H1 (cell line): ENCODE data around the gene PCDH7. TPM values are rescaled to one million over a fixed set of nuclear protein-coding genes. Genes with fewer than 3 reads are reported as not detected.

Experiments used
- CTCF ChIA-PET: fragments of 300-600 bp; sonication (Branson Sonifier 250); formaldehyde crosslinking; loops from one replicate; lab custom pipeline; 2021; ENCODE audit not compliant: partially characterized antibody; lab: Charles Lee
- POLR2A ChIA-PET: fragments of 300-600 bp; sonication (Branson Sonifier 250); formaldehyde crosslinking; loops from one replicate; lab custom pipeline; 2021; ENCODE audit warnings: inconsistent platforms; ENCODE audit not compliant: partially characterized antibody; lab: Charles Lee
- DNase-seq, 2 experiments: peaks; one replicate each; pipeline versions ENCODE4 v3.0.0 to v3.0.0-alpha.2; 2010 to 2022; ENCODE audit warnings: low spot score in 2 of 2, low read depth in 1 of 2, mixed read lengths in 1 of 2
- FAIRE-seq: peaks from 2 replicates; lab custom pipeline; 2011; peaks lifted over from hg19 to GRCh38; lab: Jason Lieb, UNC
- H2AFZ ChIP-seq: 2 replicates; pipeline ENCODE4 v1.8.1; 2012; ENCODE audit warnings: low read length, inconsistent platforms
- H2AK5ac ChIP-seq: 2 replicates; pipeline ENCODE4 v1.6.1; 2013; ENCODE audit warnings: low read depth, low read length
- H2BK120ac ChIP-seq: replicated peaks from 2 replicates; pipeline ENCODE3; 2013; ENCODE audit warnings: low read depth, low read length, inconsistent platforms
- H2BK12ac ChIP-seq: 2 replicates; pipeline ENCODE4 v1.6.1; 2013; ENCODE audit warnings: low read depth, low read length
- H2BK15ac ChIP-seq: 2 replicates; pipeline ENCODE4 v1.6.1; 2013; ENCODE audit warnings: low read length
- H2BK20ac ChIP-seq: 2 replicates; pipeline ENCODE4 v1.6.1; 2013; ENCODE audit warnings: low read length
- H2BK5ac ChIP-seq: 2 replicates; pipeline ENCODE4 v1.6.1; 2013; ENCODE audit warnings: low read depth, low read length
- H3K14ac ChIP-seq: 2 replicates; pipeline ENCODE4 v1.6.1; 2013; ENCODE audit warnings: inconsistent platforms; ENCODE audit not compliant: insufficient read length
- H3K18ac ChIP-seq: 2 replicates; pipeline ENCODE4 v1.6.1; 2013; ENCODE audit warnings: low read length; ENCODE audit errors: extremely low read depth
- H3K23ac ChIP-seq: 2 replicates; pipeline ENCODE4 v1.6.1; 2013; ENCODE audit warnings: inconsistent platforms; ENCODE audit not compliant: insufficient read length
- H3K23me2 ChIP-seq: 2 replicates; pipeline ENCODE4 v1.6.1; 2013; ENCODE audit warnings: low read depth, low read length
- H3K27ac ChIP-seq: 2 replicates; pipeline ENCODE4 v1.6.1; 2011; ENCODE audit warnings: low read depth, low read length, inconsistent platforms
- H3K27me3 ChIP-seq, 4 experiments: replicated peaks in 1 of 4; 1 replicate in 1 of 4; 2 replicates in 3 of 4; pipeline versions ENCODE4 v1.6.1 to v1.8.1; 2011 to 2013; ENCODE audit warnings: low read length in 3 of 4, mild to moderate bottlenecking in 3 of 4, inconsistent platforms in 2 of 4, mixed read lengths in 2 of 4, moderate library complexity in 1 of 4; ENCODE audit not compliant: control insufficient read depth in 3 of 4, insufficient read depth in 3 of 4; ENCODE audit errors: extremely low read depth in 1 of 4
- H3K36me3 ChIP-seq, 4 experiments: 2 replicates each; pipeline versions ENCODE4 v1.6.1 to v1.8.1; 2011 to 2013; ENCODE audit warnings: mild to moderate bottlenecking in 4 of 4, low read length in 3 of 4, moderate library complexity in 2 of 4, control low read depth in 1 of 4, inconsistent platforms in 1 of 4; ENCODE audit not compliant: insufficient read depth in 4 of 4, control insufficient read depth in 2 of 4
- H3K4ac ChIP-seq: replicated peaks from 2 replicates; pipeline ENCODE3; 2013; ENCODE audit warnings: low read length, low read depth, mixed read lengths, inconsistent platforms; ENCODE audit not compliant: insufficient read length
- H3K4me1 ChIP-seq, 4 experiments: replicated peaks in 1 of 4; 1 replicate in 1 of 4; 2 replicates in 3 of 4; pipeline versions ENCODE4 v1.6.1 to v1.8.1; 2011 to 2013; ENCODE audit warnings: low read length in 3 of 4, inconsistent platforms in 2 of 4, mixed read lengths in 1 of 4; ENCODE audit not compliant: insufficient read depth in 4 of 4, control insufficient read depth in 3 of 4
- H3K4me2 ChIP-seq, 2 experiments: 2 replicates each; pipeline versions ENCODE4 v1.6.1 to v1.8.1; 2011 to 2013; ENCODE audit warnings: low read depth in 2 of 2, low read length in 2 of 2, control low read depth in 1 of 2, inconsistent platforms in 1 of 2, mild to moderate bottlenecking in 1 of 2; ENCODE audit not compliant: insufficient read depth in 1 of 2
- H3K4me3 ChIP-seq, 4 experiments: fragments of 200-600, 300-600 bp in 1 of 4; sonication (generic), shearing (Covaris generic), sonication (Bioruptor Twin) in 1 of 4; 2 replicates each; pipeline versions ENCODE4 v1.5.1 to v1.8.1; 2011 to 2016; ENCODE audit warnings: low read length in 4 of 4, low read depth in 3 of 4, control low read depth in 2 of 4, inconsistent platforms in 2 of 4, mild to moderate bottlenecking in 2 of 4, mixed read lengths in 1 of 4, moderate library complexity in 1 of 4; ENCODE audit not compliant: insufficient read depth in 2 of 4; ENCODE audit errors: extremely low read depth in 1 of 4
- H3K56ac ChIP-seq: replicated peaks from 2 replicates; pipeline ENCODE3; 2013; ENCODE audit warnings: low read depth, mild to moderate bottlenecking, mixed read lengths, low read length, inconsistent platforms; ENCODE audit not compliant: insufficient read length
- H3K79me1 ChIP-seq: 2 replicates; pipeline ENCODE4 v1.6.1; 2013; ENCODE audit warnings: low read depth, low read length, control low read depth
- H3K79me2 ChIP-seq, 2 experiments: 2 replicates each; pipeline versions ENCODE4 v1.6.1 to v1.8.1; 2012 to 2013; ENCODE audit warnings: low read length in 2 of 2, mild to moderate bottlenecking in 2 of 2, inconsistent platforms in 1 of 2; ENCODE audit not compliant: insufficient read depth in 2 of 2, control insufficient read depth in 1 of 2
- H3K9ac ChIP-seq, 4 experiments: replicated peaks in 1 of 4; 1 replicate in 1 of 4; 2 replicates in 3 of 4; pipeline versions ENCODE4 v1.6.1 to v1.8.1; 2011 to 2013; ENCODE audit warnings: low read depth in 3 of 4, low read length in 3 of 4, control low read depth in 2 of 4, mild to moderate bottlenecking in 2 of 4, moderate library complexity in 2 of 4, inconsistent platforms in 1 of 4; ENCODE audit errors: extremely low read depth in 1 of 4
- H3K9me3 ChIP-seq, 2 experiments: 2 replicates each; pipeline versions ENCODE4 v1.6.1 to v1.8.1; 2012 to 2013; ENCODE audit warnings: mild to moderate bottlenecking in 2 of 2, moderate library complexity in 2 of 2, control low read depth in 1 of 2, inconsistent platforms in 1 of 2, low read depth in 1 of 2, low read length in 1 of 2, mixed read lengths in 1 of 2; ENCODE audit not compliant: insufficient read depth in 2 of 2
- H4K20me1 ChIP-seq, 2 experiments: replicated peaks in 1 of 2; 2 replicates each; pipeline versions ENCODE3 to v1.8.1; 2011 to 2013; ENCODE audit warnings: inconsistent platforms in 2 of 2, low read length in 2 of 2, mild to moderate bottlenecking in 1 of 2; ENCODE audit not compliant: insufficient read depth in 2 of 2, control insufficient read depth in 1 of 2
- H4K5ac ChIP-seq: 2 replicates; pipeline ENCODE4 v1.6.1; 2013; ENCODE audit warnings: low read length, low read depth, mixed read lengths, inconsistent platforms; ENCODE audit not compliant: insufficient read length
- H4K8ac ChIP-seq: 2 replicates; pipeline ENCODE4 v1.8.0; 2013; ENCODE audit warnings: mild to moderate bottlenecking, moderate library complexity, low read length, inconsistent platforms; ENCODE audit not compliant: insufficient read depth; ENCODE audit errors: extremely low read depth
- H4K91ac ChIP-seq: replicated peaks from 2 replicates; pipeline ENCODE3; 2013; ENCODE audit warnings: low read length, mixed read lengths, inconsistent platforms; ENCODE audit not compliant: insufficient read length
- BRCA1 ChIP-seq: IDR thresholded peaks from 2 replicates; pipeline ENCODE4 v1.6.1; 2012; ENCODE audit warnings: low read depth, low read length, improper control_type of control experiment
- JUN ChIP-seq: IDR thresholded peaks from 2 replicates; pipeline ENCODE4 v1.6.1; 2011; ENCODE audit warnings: low read depth, mild to moderate bottlenecking, improper control_type of control experiment, low read length
- KDM1A ChIP-seq: fragments of 200-600, 300-600 bp; sonication (generic); IDR thresholded peaks from 2 replicates; pipeline ENCODE4 v1.7.1; 2016; ENCODE audit warnings: mild to moderate bottlenecking, low read length, borderline replicate concordance
- TCF12 ChIP-seq: IDR thresholded peaks from 2 replicates; pipeline ENCODE4 v1.6.1; 2011; ENCODE audit warnings: low read depth, mild to moderate bottlenecking, low read length
- WGBS, 2 experiments: shearing (Covaris generic) in 1 of 2; methylation state at CpG; one replicate each; pipeline versions ENCODE4 v1.1.6 to v1.1.7; 2013 to 2015; ENCODE audit warnings: low lambda C conversion rate in 2 of 2, mixed read lengths in 2 of 2, inconsistent platforms in 1 of 2, low coverage in 1 of 2, missing lambda C conversion rate in 1 of 2; ENCODE audit not compliant: insufficient replicate concordance in 2 of 2, insufficient coverage in 1 of 2, insufficient read length in 1 of 2; ENCODE audit errors: extremely low coverage in 1 of 2, missing lambda C conversion rate in 1 of 2; 5-methylcytosine and 5-hydroxymethylcytosine counted together
- polyA plus RNA-seq, 7 experiments: library from polyadenylated mRNA; depleted of rRNA in 3 of 7; stranded (reverse) in 5 of 7; unstranded in 2 of 7; fragments of >200 nt in 5 of 7; fragments of 200-250 nt in 2 of 7; gene quantifications; 1 replicate in 5 of 7; 2 replicates in 1 of 7; 4 replicates in 1 of 7; pipeline versions ENCODE4 v1.2.1 to v1.2.3, GENCODE V29; 2011 to 2013; ENCODE audit warnings: missing spikeins in 2 of 7, mixed read lengths in 2 of 7
- total RNA-seq: library from RNA; stranded (reverse); fragmentation: NEBNext Ultra II Directional; extraction: Animal tissue kit (Norgen Biotek cat#: 25700); gene quantifications from 2 replicates; pipeline ENCODE4 v1.2.1, GENCODE V29; 2021
- TF ChIP-seq, protein P1 (sequence below): IDR thresholded peaks from 2 replicates; pipeline ENCODE4 v1.6.1; 2012; ENCODE audit warnings: inconsistent platforms

The PCDH7 gene
- total and polyA plus RNA-seq, 2 of the 8 experiments (the other 6 are each of a cell fraction or from before 2014, with no cell fraction given) = 3.1 to 6.1 TPM

DNA sequence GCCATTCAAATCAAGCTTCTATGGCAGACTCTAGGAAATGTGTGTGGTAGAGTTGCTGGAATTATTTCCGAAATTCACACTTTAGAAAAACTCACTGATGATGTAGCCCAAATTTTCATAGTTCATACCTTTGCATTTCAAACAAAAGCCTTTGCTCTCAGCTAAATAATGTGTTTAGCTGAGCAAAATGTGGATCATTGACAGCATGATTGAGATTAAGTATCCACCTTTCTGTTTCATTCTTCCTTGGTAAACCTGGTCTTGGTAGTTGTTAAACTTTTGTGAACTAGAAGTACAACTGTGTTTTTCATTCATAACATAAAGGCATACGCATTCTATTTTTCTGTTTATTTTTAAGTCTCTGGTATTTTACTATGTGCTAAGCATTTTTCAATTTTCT lies 7.2 kb downstream of the PCDH7 start:
- DNase-seq = no peak
- WGBS, 2 experiments = 82% methylated on average over 2 of the region's 2 CpGs; no CpG with 5 or more reads in 1 of the 2 experiments
- Histone ChIP-seq H2BK5ac (no peak overlapping the region), H3K79me1 (peaks cover 2% of the 10 kb centered on the region; the same call in 1 of the 2 replicates), H3K9ac (no peak overlapping the region)
- TF ChIP-seq KDM1A (no peak), TCF12 (no peak), BRCA1 (no peak), JUN (no peak)
- TF ChIP-seq, protein P1, sequence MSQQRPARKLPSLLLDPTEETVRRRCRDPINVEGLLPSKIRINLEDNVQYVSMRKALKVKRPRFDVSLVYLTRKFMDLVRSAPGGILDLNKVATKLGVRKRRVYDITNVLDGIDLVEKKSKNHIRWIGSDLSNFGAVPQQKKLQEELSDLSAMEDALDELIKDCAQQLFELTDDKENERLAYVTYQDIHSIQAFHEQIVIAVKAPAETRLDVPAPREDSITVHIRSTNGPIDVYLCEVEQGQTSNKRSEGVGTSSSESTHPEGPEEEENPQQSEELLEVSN = no peak
- TF ChIP-seq, all 59 proteins: peak for 0
- Histone ChIP-seq H3K27ac (no peak overlapping the region), H3K4me1 (peaks cover 0 to 13% (median 9%) of the 10 kb centered on the region in 4 experiments; a peak in 6 of 7 replicates), H3K23me2 (peaks cover 7% of the 10 kb centered on the region; the same call in 1 of the 2 replicates), H2BK12ac (no peak overlapping the region), H3K4me3 (no peak overlapping the region), H2BK20ac (no peak overlapping the region), H4K91ac (no peak overlapping the region), H4K8ac (no peak overlapping the region), H3K27me3 (peaks cover 12 to 19% (median 16%) of the 10 kb centered on the region in 4 experiments), H4K5ac (no peak overlapping the region), H3K9me3 (no peaks in the 10 kb centered on the region), H2AFZ (no peak overlapping the region), H3K79me2 (no peaks in the 10 kb centered on the region; a peak in 1 of 4 replicates), H3K4ac (no peak overlapping the region), H3K4me2 (no peak overlapping the region), H3K18ac (no peak overlapping the region), H3K23ac (no peak overlapping the region), H3K56ac (no peak overlapping the region), H2AK5ac (no peak overlapping the region), H3K36me3 (peaks cover 0 to 3% (median 0%) of the 10 kb centered on the region in 4 experiments; a peak in 1 of 8 replicates), H2BK15ac (no peak overlapping the region), H4K20me1 (peaks cover 0 to 13% of the 10 kb centered on the region in 2 experiments), H2BK120ac (no peak overlapping the region), H3K14ac (no peak overlapping the region)
- CTCF ChIA-PET = interaction anchor here (0.5 kb wide), 1 partner anchor 234 kb away, joined by 3 read pairs; no protein-coding TSS in a partner anchor
- FAIRE-seq = no peak
- POLR2A ChIA-PET = no interaction called here
